ENCODE results near the gene PTEN.

GRCh38 chr10:87886635-87887034 is 23.2 kb downstream of the PTEN start:
- TF ChIP-seq CTCF (IDR thresholded peaks at IDR 0.05) (no peak), POLR2A (IDR thresholded peaks at IDR 0.05) (no peak)

All from adrenal gland (tissue), 5 donors.